ENCODE data around the gene FLYWCH1.

The FLYWCH1 gene

GRCh38 chr16:2960183-2961010 lies 48.7 kb downstream of the FLYWCH1 start:
- Histone ChIP-seq H3K79me2 (ENCODE audit: insufficient read depth, low read length) (no peaks in the 10 kb centered on the region), H4K20me1 (ENCODE audit: insufficient read depth, low read length, poor library complexity, severe bottlenecking) (no peaks in the 10 kb centered on the region), H2AFZ (ENCODE audit: low read length) (no peak overlapping the region), H3K9ac (ENCODE audit: low read depth, low read length, poor library complexity, severe bottlenecking) (no peak overlapping the region), H3K9me2 (replicated peaks; ENCODE audit: low read depth, low read length) (no peaks in the 10 kb centered on the region), H3K4me1 (ENCODE audit: insufficient read depth, low read length, poor library complexity, severe bottlenecking) (peaks cover 4% of the 10 kb centered on the region), H3K27me3 (ENCODE audit: insufficient read depth, low read length, poor library complexity, severe bottlenecking) (no peaks in the 10 kb centered on the region), H3K4me2 (ENCODE audit: low read depth, low read length, poor library complexity, severe bottlenecking) (no peak overlapping the region), H3K36me3 (ENCODE audit: insufficient read depth, low read length) (no peaks in the 10 kb centered on the region), H3K9me3 (ENCODE audit: insufficient read depth, low read depth, low read length) (no peaks in the 10 kb centered on the region), H3F3A (ENCODE audit: low read depth) (no peaks in the 10 kb centered on the region), H3K4me3 (ENCODE audit: low read length, poor library complexity, severe bottlenecking) (no peak overlapping the region)
- TF ChIP-seq CTCF (conservative IDR thresholded peaks at IDR 0.05; ENCODE audit: low read length) (no peak), EZH2phosphoT487 (IDR thresholded peaks at IDR 0.05; ENCODE audit: borderline replicate concordance) (no peak)

- Histone ChIP-seq H3K4me1 (ENCODE audit: insufficient read depth, low read length, poor library complexity, severe bottlenecking) (no peaks in the 10 kb centered on the region), H3F3A (ENCODE audit: low read depth) (no peaks in the 10 kb centered on the region), H3K9ac (ENCODE audit: low read depth, low read length, poor library complexity, severe bottlenecking) (no peak overlapping the region)
These were observed 50.8 kb downstream of the FLYWCH1 start for GRCh38 chr16:2962334-2963073.

GRCh38 chr16:2963074-2963722 lies 51.5 kb downstream of the FLYWCH1 start:
- Histone ChIP-seq H3F3A (ENCODE audit: low read depth) (no peaks in the 10 kb centered on the region), H3K9me3 (ENCODE audit: insufficient read depth, low read depth, low read length) (no peaks in the 10 kb centered on the region), H2AFZ (ENCODE audit: low read length) (no peak overlapping the region), H3K79me2 (ENCODE audit: insufficient read depth, low read length) (no peaks in the 10 kb centered on the region), H3K9ac (ENCODE audit: low read depth, low read length, poor library complexity, severe bottlenecking) (no peak overlapping the region), H3K4me3 (ENCODE audit: low read length, poor library complexity, severe bottlenecking) (no peak overlapping the region), H4K20me1 (ENCODE audit: insufficient read depth, low read length, poor library complexity, severe bottlenecking) (no peaks in the 10 kb centered on the region), H3K27me3 (ENCODE audit: insufficient read depth, low read length, poor library complexity, severe bottlenecking) (no peaks in the 10 kb centered on the region), H3K9me2 (replicated peaks; ENCODE audit: low read depth, low read length) (no peaks in the 10 kb centered on the region), H3K36me3 (ENCODE audit: insufficient read depth, low read length) (no peaks in the 10 kb centered on the region), H3K4me2 (ENCODE audit: low read depth, low read length, poor library complexity, severe bottlenecking) (no peak overlapping the region), H3K4me1 (ENCODE audit: insufficient read depth, low read length, poor library complexity, severe bottlenecking) (no peaks in the 10 kb centered on the region)
- no peak for TF ChIP-seq EZH2phosphoT487 (IDR thresholded peaks at IDR 0.05; ENCODE audit: borderline replicate concordance)
- TF ChIP-seq CTCF (conservative IDR thresholded peaks at IDR 0.05; ENCODE audit: low read length) = no peak

More at GRCh38 chr16:2962334-2963073, 50.8 kb downstream of the FLYWCH1 start:
- Histone ChIP-seq H3K9me2 (replicated peaks; ENCODE audit: low read depth, low read length) (no peaks in the 10 kb centered on the region), H2AFZ (ENCODE audit: low read length) (no peak overlapping the region), H3K9me3 (ENCODE audit: insufficient read depth, low read depth, low read length) (no peaks in the 10 kb centered on the region), H3K27me3 (ENCODE audit: insufficient read depth, low read length, poor library complexity, severe bottlenecking) (no peaks in the 10 kb centered on the region), H3K36me3 (ENCODE audit: insufficient read depth, low read length) (no peaks in the 10 kb centered on the region), H3K79me2 (ENCODE audit: insufficient read depth, low read length) (no peaks in the 10 kb centered on the region), H3K4me3 (ENCODE audit: low read length, poor library complexity, severe bottlenecking) (no peak overlapping the region), H3K4me2 (ENCODE audit: low read depth, low read length, poor library complexity, severe bottlenecking) (no peak overlapping the region), H4K20me1 (ENCODE audit: insufficient read depth, low read length, poor library complexity, severe bottlenecking) (no peaks in the 10 kb centered on the region)
- TF ChIP-seq CTCF (conservative IDR thresholded peaks at IDR 0.05; ENCODE audit: low read length) = no peak
- TF ChIP-seq EZH2phosphoT487 (IDR thresholded peaks at IDR 0.05; ENCODE audit: borderline replicate concordance) = no peak

All from Loucy (cell line).